Measurements from ENCODE around the gene BSCL2. TPM values are rescaled to one million over a fixed set of nuclear protein-coding genes. Genes with fewer than 3 reads are reported as not detected.

Gene BSCL2
- total RNA-seq, 1 experiment from 2014 or later, result 77.4 TPM

DNA sequence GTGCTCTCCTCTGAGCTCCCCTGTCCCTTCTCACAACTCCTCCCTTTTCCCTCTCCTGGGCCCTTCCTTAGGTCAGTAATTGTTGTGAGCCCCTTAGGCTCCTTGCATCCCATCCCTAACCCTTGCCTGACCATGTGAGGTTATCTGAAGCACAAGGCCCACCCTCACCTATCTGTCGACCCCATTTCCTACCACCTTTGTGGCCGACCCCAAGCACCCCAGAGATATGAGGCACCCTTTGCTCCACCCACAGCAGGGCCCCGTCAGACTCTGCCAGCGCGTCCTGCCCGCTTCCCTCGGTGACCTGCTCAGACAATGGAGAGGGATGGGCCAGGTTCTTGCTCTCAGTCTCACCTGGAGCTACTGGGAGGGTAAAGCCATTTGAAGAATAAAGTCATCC, 1.6 kb upstream of the BSCL2 start:
- Histone ChIP-seq H2BK5ac (ENCODE audit: insufficient read length, low read length) (no peak overlapping the region), H4K20me1 (ENCODE audit: control insufficient read depth, insufficient read depth, insufficient read length) (no peaks in the 10 kb centered on the region), H3K79me2 (ENCODE audit: insufficient read depth, low read length) (no peaks in the 10 kb centered on the region; the same call in 1 of the 2 replicates), H3K23me2 (ENCODE audit: insufficient read length, low read depth, low read length, poor library complexity, severe bottlenecking) (peaks cover 28% of the 10 kb centered on the region), H4K8ac (replicated peaks; ENCODE audit: insufficient read length, low read depth, low read length) (no peak overlapping the region), H2BK20ac (ENCODE audit: low read depth, low read length, poor library complexity, severe bottlenecking) (no peak overlapping the region), H3K27ac (ENCODE audit: insufficient read length, low read depth, low read length) (peak overlapping the region; percentile 92), H3K4me2 (ENCODE audit: insufficient read depth, insufficient read length, low read length) (peak overlapping the region; percentile 99), H3K79me1 (ENCODE audit: insufficient read depth, low read depth, low read length, poor library complexity, severe bottlenecking) (no peaks in the 10 kb centered on the region), H3K9me3 (ENCODE audit: control insufficient read depth, low read depth, low read length) (no peaks in the 10 kb centered on the region), H2BK15ac (ENCODE audit: low read depth, low read length) (no peak overlapping the region), H3K14ac (ENCODE audit: insufficient read depth, low read length) (peak overlapping the region; percentile 90), H4K5ac (ENCODE audit: insufficient read length, low read depth, low read length) (peak overlapping the region; percentile 55), H2AK5ac (ENCODE audit: insufficient read length, low read length) (peak overlapping the region; percentile 26), H4K91ac (ENCODE audit: insufficient read length, low read depth, low read length) (no peak overlapping the region), H3K4ac (ENCODE audit: low read depth, low read length) (no peak overlapping the region), H3K4me1 (ENCODE audit: insufficient read depth, low read length) (peaks cover 2% of the 10 kb centered on the region; the same call in 1 of the 2 replicates), H3K18ac (ENCODE audit: insufficient read length, low read depth, low read length) (peak overlapping the region; percentile 65), H3K27me3 (ENCODE audit: insufficient read depth, low read length) (no peaks in the 10 kb centered on the region), H3K9ac (ENCODE audit: extremely low read depth, insufficient read length, low read length) (peak overlapping the region; percentile 91), H3K23ac (ENCODE audit: insufficient read length, low read depth, low read length) (no peak overlapping the region), H2AFZ (ENCODE audit: low read length) (no peak overlapping the region), H2BK120ac (ENCODE audit: low read depth, low read length, poor library complexity, severe bottlenecking) (no peak overlapping the region), H3T11ph (ENCODE audit: low read length) (no peak overlapping the region), H2BK12ac (ENCODE audit: insufficient read length, low read depth, low read length) (no peak overlapping the region), H3K56ac (ENCODE audit: insufficient read length, low read depth, low read length) (no peak overlapping the region)
- Mint-ChIP-seq H3K9me3 (no peaks in the 10 kb centered on the region; a peak in 1 of 5 replicates), H3K4me1 (peaks cover 44 to 48% of the 10 kb centered on the region in 2 experiments), H3K27ac (peak overlapping the region; percentile 96 to 100 (median 98)), H3K36me3 (ENCODE audit: insufficient read depth in 1 of 3, low read depth in 3 of 3) (peaks cover 26 to 45% (median 33%) of the 10 kb centered on the region in 3 experiments), H3K27me3 (ENCODE audit: low read depth) (no peaks in the 10 kb centered on the region), H3K4me3 (peak overlapping the region; percentile 84 to 91)
- no CpG with 5 or more reads among the region's 7 CpGs for WGBS (ENCODE audit: extremely low coverage, insufficient read length, low lambda C conversion rate)
- DNase-seq, result peak; percentile 58
- no peak for TF ChIP-seq CTCF (conservative IDR thresholded peaks at IDR 0.05)
